ENCODE measurements around the gene RTN4R. TPM values are rescaled to one million over a fixed set of nuclear protein-coding genes. Genes with fewer than 3 reads are reported as not detected.

The RTN4R gene
- total RNA-seq, 1 donor = under 0.01 TPM

DNA sequence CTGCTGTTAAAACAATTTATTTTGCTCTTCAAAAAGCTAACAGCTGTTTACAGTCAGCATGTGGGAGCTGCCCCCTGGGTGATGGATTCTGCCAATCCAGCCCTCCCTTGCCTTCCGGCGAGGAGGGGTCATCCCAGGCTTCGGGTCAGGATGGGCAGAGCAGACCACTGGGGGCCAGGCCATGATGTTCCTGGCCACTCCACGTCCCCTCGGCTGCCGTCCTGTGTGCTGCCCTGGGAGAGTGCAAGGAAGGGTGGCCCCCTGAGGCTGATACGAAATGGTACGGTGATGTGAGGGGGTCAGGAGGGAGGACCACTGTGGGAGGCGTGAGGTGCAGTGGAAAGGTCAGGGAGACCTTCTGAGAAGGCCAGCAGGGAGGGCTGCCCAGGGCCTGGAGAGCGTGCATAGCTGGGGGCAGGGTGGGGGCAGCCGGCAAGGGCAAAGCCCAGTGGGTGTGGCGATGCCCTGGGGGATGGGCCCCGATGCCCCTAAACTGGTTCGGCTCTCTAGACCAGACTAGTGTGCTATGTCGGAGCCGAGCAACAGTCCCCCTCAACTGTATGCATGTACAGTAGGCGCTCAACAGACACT, 41.3 kb downstream of the RTN4R start:
- TF ChIP-seq, protein P1, sequence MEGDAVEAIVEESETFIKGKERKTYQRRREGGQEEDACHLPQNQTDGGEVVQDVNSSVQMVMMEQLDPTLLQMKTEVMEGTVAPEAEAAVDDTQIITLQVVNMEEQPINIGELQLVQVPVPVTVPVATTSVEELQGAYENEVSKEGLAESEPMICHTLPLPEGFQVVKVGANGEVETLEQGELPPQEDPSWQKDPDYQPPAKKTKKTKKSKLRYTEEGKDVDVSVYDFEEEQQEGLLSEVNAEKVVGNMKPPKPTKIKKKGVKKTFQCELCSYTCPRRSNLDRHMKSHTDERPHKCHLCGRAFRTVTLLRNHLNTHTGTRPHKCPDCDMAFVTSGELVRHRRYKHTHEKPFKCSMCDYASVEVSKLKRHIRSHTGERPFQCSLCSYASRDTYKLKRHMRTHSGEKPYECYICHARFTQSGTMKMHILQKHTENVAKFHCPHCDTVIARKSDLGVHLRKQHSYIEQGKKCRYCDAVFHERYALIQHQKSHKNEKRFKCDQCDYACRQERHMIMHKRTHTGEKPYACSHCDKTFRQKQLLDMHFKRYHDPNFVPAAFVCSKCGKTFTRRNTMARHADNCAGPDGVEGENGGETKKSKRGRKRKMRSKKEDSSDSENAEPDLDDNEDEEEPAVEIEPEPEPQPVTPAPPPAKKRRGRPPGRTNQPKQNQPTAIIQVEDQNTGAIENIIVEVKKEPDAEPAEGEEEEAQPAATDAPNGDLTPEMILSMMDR (IDR thresholded peaks at IDR 0.05; ENCODE audit: extremely low read depth, low read depth, low read length) = no peak
- H3K36me3 ChIP-seq (ENCODE audit: insufficient read depth, low read length) = no peaks in the 10 kb centered on the region
- no peak overlapping the region for H3K4me3 ChIP-seq (ENCODE audit: insufficient read depth, low read length)
- no peaks in the 10 kb centered on the region for H3K9me3 ChIP-seq (ENCODE audit: low read depth, low read length)
- no peaks in the 10 kb centered on the region for H3K79me2 ChIP-seq (ENCODE audit: insufficient read depth, low read length)
- H2AFZ ChIP-seq (ENCODE audit: low read length) = no peak overlapping the region
- no peak overlapping the region for H3K4me2 ChIP-seq (ENCODE audit: insufficient read depth, low read length)
- no peak overlapping the region for H3K27ac ChIP-seq (ENCODE audit: low read depth, low read length)
- DNase-seq (ENCODE audit: insufficient read length, low spot score, missing footprints) = no peak
- H3K4me1 ChIP-seq (ENCODE audit: insufficient read depth, low read length) = no peaks in the 10 kb centered on the region
- no peaks in the 10 kb centered on the region for H4K20me1 ChIP-seq (ENCODE audit: insufficient read depth, low read length)
- peaks cover 23% of the 10 kb centered on the region for H3K27me3 ChIP-seq (ENCODE audit: insufficient read depth, low read length)

- Histone ChIP-seq H2AFZ (ENCODE audit: low read length) (no peak overlapping the region), H3K4me1 (ENCODE audit: insufficient read depth, low read length) (no peaks in the 10 kb centered on the region), H3K4me2 (ENCODE audit: insufficient read depth, low read length) (no peak overlapping the region), H3K79me2 (ENCODE audit: insufficient read depth, low read length) (no peaks in the 10 kb centered on the region), H3K27ac (ENCODE audit: low read depth, low read length) (no peak overlapping the region), H3K9me3 (ENCODE audit: low read depth, low read length) (no peaks in the 10 kb centered on the region), H3K27me3 (ENCODE audit: insufficient read depth, low read length) (peaks cover 23% of the 10 kb centered on the region), H3K36me3 (ENCODE audit: insufficient read depth, low read length) (no peaks in the 10 kb centered on the region), H4K20me1 (ENCODE audit: insufficient read depth, low read length) (no peaks in the 10 kb centered on the region), H3K4me3 (ENCODE audit: insufficient read depth, low read length) (no peak overlapping the region)
- DNase-seq (ENCODE audit: insufficient read length, low spot score, missing footprints) = no peak
- TF ChIP-seq, protein P1 (IDR thresholded peaks at IDR 0.05; ENCODE audit: extremely low read depth, low read depth, low read length) = no peak
Measured at GRCh38 chr22:20226077-20226716, 41.9 kb downstream of the RTN4R start.

DNA sequence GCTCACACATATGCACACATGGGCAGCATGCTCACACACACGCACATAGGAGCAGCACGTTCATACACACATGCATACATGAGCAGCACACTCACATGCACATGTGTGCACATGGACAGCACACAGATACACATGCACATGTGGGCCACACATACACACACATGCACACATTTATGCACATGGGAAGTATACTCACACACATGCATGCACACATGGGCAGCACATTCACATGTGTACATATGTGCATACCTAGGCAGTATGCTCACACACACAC, 42.5 kb downstream of the RTN4R start:
- H3K27ac ChIP-seq (ENCODE audit: low read depth, low read length) = no peak overlapping the region
- TF ChIP-seq, protein P1 (IDR thresholded peaks at IDR 0.05; ENCODE audit: extremely low read depth, low read depth, low read length) = no peak
- peaks cover 19% of the 10 kb centered on the region for H3K27me3 ChIP-seq (ENCODE audit: insufficient read depth, low read length)
- no peak overlapping the region for H3K4me3 ChIP-seq (ENCODE audit: insufficient read depth, low read length)
- no peaks in the 10 kb centered on the region for H3K36me3 ChIP-seq (ENCODE audit: insufficient read depth, low read length)
- no peaks in the 10 kb centered on the region for H3K79me2 ChIP-seq (ENCODE audit: insufficient read depth, low read length)
- no peaks in the 10 kb centered on the region for H4K20me1 ChIP-seq (ENCODE audit: insufficient read depth, low read length)
- H3K9me3 ChIP-seq (ENCODE audit: low read depth, low read length) = no peaks in the 10 kb centered on the region
- DNase-seq (ENCODE audit: insufficient read length, low spot score, missing footprints) = no peak
- H2AFZ ChIP-seq (ENCODE audit: low read length) = no peak overlapping the region
- H3K4me1 ChIP-seq (ENCODE audit: insufficient read depth, low read length) = no peaks in the 10 kb centered on the region
- H3K4me2 ChIP-seq (ENCODE audit: insufficient read depth, low read length) = no peak overlapping the region

- DNase-seq (ENCODE audit: insufficient read length, low spot score, missing footprints) = no peak
- Histone ChIP-seq H3K27ac (ENCODE audit: low read depth, low read length) (no peak overlapping the region), H3K36me3 (ENCODE audit: insufficient read depth, low read length) (no peaks in the 10 kb centered on the region), H3K9me3 (ENCODE audit: low read depth, low read length) (no peaks in the 10 kb centered on the region), H3K4me1 (ENCODE audit: insufficient read depth, low read length) (no peaks in the 10 kb centered on the region), H4K20me1 (ENCODE audit: insufficient read depth, low read length) (no peaks in the 10 kb centered on the region), H3K79me2 (ENCODE audit: insufficient read depth, low read length) (no peaks in the 10 kb centered on the region), H3K27me3 (ENCODE audit: insufficient read depth, low read length) (peaks cover 14% of the 10 kb centered on the region), H2AFZ (ENCODE audit: low read length) (no peak overlapping the region), H3K4me2 (ENCODE audit: insufficient read depth, low read length) (no peak overlapping the region), H3K4me3 (ENCODE audit: insufficient read depth, low read length) (no peak overlapping the region)
- TF ChIP-seq, protein P1 (IDR thresholded peaks at IDR 0.05; ENCODE audit: extremely low read depth, low read depth, low read length) = no peak
Measured at GRCh38 chr22:20224917-20225692, 43.0 kb downstream of the RTN4R start.

Measured in osteoblast (primary cell).